CD4-positive, alpha-beta T cell treated with Interleukin-6 at 100 ng/mL for 8 hours (primary cell): Measurements from ENCODE around the gene OR2G6.
"Not testable (repeated sequence)": the region's sequence is repeated elsewhere in the genome, so short reads cannot be mapped to it uniquely, and the experiment has no call there.

Experiments used
- DNase-seq: peaks from one replicate; pipeline ENCODE4 v3.0.0-alpha.2; 2020; ENCODE audit warnings: mixed read lengths, low spot score

The OR2G6 gene

DNA sequence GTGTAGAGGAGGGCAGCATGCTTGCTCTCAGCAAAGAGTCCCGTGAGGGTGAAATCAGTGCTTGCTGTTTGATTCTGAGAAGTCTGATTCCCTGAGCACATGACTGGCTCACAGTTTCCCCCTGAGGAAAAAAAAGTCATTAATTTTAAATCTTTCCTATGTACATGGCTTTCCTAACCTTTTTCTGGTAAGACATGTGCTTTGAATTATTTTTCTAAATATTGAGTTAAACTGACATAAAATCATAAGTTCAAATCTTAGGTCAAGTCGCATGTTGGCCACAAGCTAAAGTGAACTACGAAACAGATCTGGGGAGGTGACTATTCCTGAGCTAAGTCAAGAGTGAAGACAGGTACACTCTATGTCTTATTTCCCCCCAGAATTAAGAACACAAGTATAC lies 66.8 kb downstream of the OR2G6 start, which contains the start of gene OR2T34:
OR2T34 (minus strand) TSS at position 101 of the 400 bp plus-strand sequence; CDS start at position 101, 0 bp downstream.
- not testable (repeated sequence) for DNase-seq

- no peak for DNase-seq
These were observed 68.5 kb downstream of the OR2G6 start for GRCh38 chr1:248576260-248576980.
